Neural cell (in vitro differentiated cells): ENCODE results near the gene SLC19A1. TPM values are rescaled to one million over a fixed set of nuclear protein-coding genes. Genes with fewer than 3 reads are reported as not detected.

Source experiments
- H2AFZ ChIP-seq: fragments of 200-600, 300-800 bp; sonication (generic), shearing (Covaris generic); 2 replicates; pipeline ENCODE4 v1.6.0; 2014; ENCODE audit warnings: low read depth, mild to moderate bottlenecking, antibody characterized with exemption, low read length, moderate library complexity
- H3F3A ChIP-seq: fragments of 200-600 bp; shearing (Covaris generic); 2 replicates; pipeline ENCODE4 v1.6.1; 2016; ENCODE audit warnings: mild to moderate bottlenecking, moderate library complexity, mixed read lengths, antibody characterized with exemption, low read length; ENCODE audit not compliant: insufficient read depth, poor library complexity, severe bottlenecking
- H3K27ac ChIP-seq: fragments of 200-600, 300-800 bp; sonication (generic), shearing (Covaris generic); 2 replicates; pipeline ENCODE4 v1.5.1; 2014; ENCODE audit warnings: mild to moderate bottlenecking, low read length, moderate library complexity
- H3K27me3 ChIP-seq: fragments of 300-800, 200-600 bp; sonication (generic), shearing (Covaris generic); 2 replicates; pipeline ENCODE4 v1.6.0; 2014; ENCODE audit warnings: mild to moderate bottlenecking, low read depth, low read length, moderate library complexity; ENCODE audit not compliant: insufficient read depth
- H3K36me3 ChIP-seq: fragments of 300-800, 200-600 bp; sonication (generic), shearing (Covaris generic); 2 replicates; pipeline ENCODE4 v1.5.1; 2014; ENCODE audit warnings: mild to moderate bottlenecking, antibody characterized with exemption, low read length, moderate library complexity; ENCODE audit not compliant: insufficient read depth
- H3K4me2 ChIP-seq: fragments of 300-800, 200-600 bp; sonication (generic), shearing (Covaris generic); 2 replicates; pipeline ENCODE4 v1.6.0; 2014; ENCODE audit warnings: mild to moderate bottlenecking, low read length
- H3K4me3 ChIP-seq: fragments of 300-800, 200-600 bp; sonication (generic), shearing (Covaris generic); 2 replicates; pipeline ENCODE4 v1.5.1; 2014; ENCODE audit warnings: mild to moderate bottlenecking, low read length, moderate library complexity
- H3K79me2 ChIP-seq: fragments of 200-600 bp; shearing (Covaris generic); replicated peaks from 2 replicates; pipeline ENCODE4 v1.6.0; 2014; ENCODE audit warnings: mild to moderate bottlenecking, low read length, moderate library complexity; ENCODE audit not compliant: insufficient read depth
- H3K9ac ChIP-seq: fragments of 300-800, 200-600 bp; sonication (generic), shearing (Covaris generic); 2 replicates; pipeline ENCODE4 v1.6.1; 2016; ENCODE audit warnings: mild to moderate bottlenecking, low read length, mixed read lengths
- H3K9me2 ChIP-seq: fragments of 200-600 bp; shearing (Covaris generic); 2 replicates; pipeline ENCODE4 v1.6.1; 2016; ENCODE audit warnings: mild to moderate bottlenecking, low read length, mixed read lengths; ENCODE audit not compliant: insufficient read depth
- H3K9me3 ChIP-seq: fragments of 200-600, 300-800 bp; sonication (generic), shearing (Covaris generic); 2 replicates; pipeline ENCODE4 v1.6.1; 2016; ENCODE audit warnings: mild to moderate bottlenecking, mixed run types, low read length, moderate library complexity, mixed read lengths
- H4K20me1 ChIP-seq: fragments of 200-600 bp; shearing (Covaris generic); 2 replicates; pipeline ENCODE4 v1.6.1; 2016; ENCODE audit warnings: mild to moderate bottlenecking, mixed run types; ENCODE audit not compliant: insufficient read depth
- CTCF ChIP-seq: fragments of 450-650 bp; IDR thresholded peaks from 2 replicates; pipeline ENCODE4 v1.5.1; 2014; ENCODE audit warnings: antibody characterized with exemption, mild to moderate bottlenecking, moderate library complexity; ENCODE audit not compliant: poor library complexity, severe bottlenecking
- EP300 ChIP-seq: fragments of 450-650 bp; conservative IDR thresholded peaks from 2 replicates; pipeline ENCODE4 v1.6.1; 2014; ENCODE audit warnings: antibody characterized with exemption, mild to moderate bottlenecking, moderate library complexity; ENCODE audit not compliant: poor library complexity, severe bottlenecking
- EZH2 ChIP-seq: fragments of 200-600, 300-800 bp; shearing (Covaris generic), sonication (generic); IDR thresholded peaks from 2 replicates; pipeline ENCODE4 v1.6.1; 2014; ENCODE audit warnings: antibody characterized with exemption, low read length, borderline replicate concordance, mild to moderate bottlenecking; ENCODE audit not compliant: insufficient read depth, poor library complexity, severe bottlenecking
- MXI1 ChIP-seq: fragments of 450-650 bp; conservative IDR thresholded peaks from 2 replicates; pipeline ENCODE4 v1.6.1; 2014; ENCODE audit warnings: antibody characterized with exemption, mild to moderate bottlenecking; ENCODE audit not compliant: poor library complexity, severe bottlenecking
- POLR2AphosphoS5 ChIP-seq: IDR thresholded peaks from 2 replicates; pipeline ENCODE4 v1.6.1; 2012
- RAD21 ChIP-seq: fragments of 450-650 bp; conservative IDR thresholded peaks from 2 replicates; pipeline ENCODE4 v1.6.1; 2014; ENCODE audit warnings: antibody characterized with exemption, mild to moderate bottlenecking, moderate library complexity
- SMC3 ChIP-seq: fragments of 450-650 bp; conservative IDR thresholded peaks from 2 replicates; pipeline ENCODE4 v1.6.1; 2014; ENCODE audit warnings: antibody characterized with exemption, mild to moderate bottlenecking, moderate library complexity; ENCODE audit not compliant: poor library complexity
- TAF1 ChIP-seq: IDR thresholded peaks from 2 replicates; pipeline ENCODE4 v1.6.1; 2012; ENCODE audit warnings: low read depth
- polyA plus RNA-seq: library from polyadenylated mRNA; depleted of rRNA; stranded (reverse); fragments of >200 nt; gene quantifications from 2 replicates; pipeline ENCODE4 v1.2.3, GENCODE V29; 2014
- TF ChIP-seq, protein P1 (sequence below): IDR thresholded peaks from 2 replicates; pipeline ENCODE4 v1.6.1; 2012; ENCODE audit warnings: borderline replicate concordance

SLC19A1 gene
- polyA plus RNA-seq, 1 donor from 2014 or later = 2.9 TPM

GRCh38 chr21:45450423-45451090 is 91.7 kb downstream of the SLC19A1 start:
- Histone ChIP-seq H3K9me3 (no peaks in the 10 kb centered on the region), H3K27ac (no peak overlapping the region), H3K79me2 (no peaks in the 10 kb centered on the region), H3K9me2 (no peaks in the 10 kb centered on the region), H3K27me3 (no peaks in the 10 kb centered on the region), H2AFZ (no peak overlapping the region), H3K4me3 (no peak overlapping the region), H3K36me3 (no peaks in the 10 kb centered on the region), H4K20me1 (no peaks in the 10 kb centered on the region), H3K4me2 (no peak overlapping the region), H3K9ac (no peak overlapping the region), H3F3A (no peaks in the 10 kb centered on the region)
- no peak for TF ChIP-seq MXI1
- no peak for TF ChIP-seq TAF1
- TF ChIP-seq CTCF = no peak
- no peak for TF ChIP-seq RAD21
- TF ChIP-seq POLR2AphosphoS5 = no peak
- no peak for TF ChIP-seq EZH2
- TF ChIP-seq SMC3 = no peak
- TF ChIP-seq, protein P1, sequence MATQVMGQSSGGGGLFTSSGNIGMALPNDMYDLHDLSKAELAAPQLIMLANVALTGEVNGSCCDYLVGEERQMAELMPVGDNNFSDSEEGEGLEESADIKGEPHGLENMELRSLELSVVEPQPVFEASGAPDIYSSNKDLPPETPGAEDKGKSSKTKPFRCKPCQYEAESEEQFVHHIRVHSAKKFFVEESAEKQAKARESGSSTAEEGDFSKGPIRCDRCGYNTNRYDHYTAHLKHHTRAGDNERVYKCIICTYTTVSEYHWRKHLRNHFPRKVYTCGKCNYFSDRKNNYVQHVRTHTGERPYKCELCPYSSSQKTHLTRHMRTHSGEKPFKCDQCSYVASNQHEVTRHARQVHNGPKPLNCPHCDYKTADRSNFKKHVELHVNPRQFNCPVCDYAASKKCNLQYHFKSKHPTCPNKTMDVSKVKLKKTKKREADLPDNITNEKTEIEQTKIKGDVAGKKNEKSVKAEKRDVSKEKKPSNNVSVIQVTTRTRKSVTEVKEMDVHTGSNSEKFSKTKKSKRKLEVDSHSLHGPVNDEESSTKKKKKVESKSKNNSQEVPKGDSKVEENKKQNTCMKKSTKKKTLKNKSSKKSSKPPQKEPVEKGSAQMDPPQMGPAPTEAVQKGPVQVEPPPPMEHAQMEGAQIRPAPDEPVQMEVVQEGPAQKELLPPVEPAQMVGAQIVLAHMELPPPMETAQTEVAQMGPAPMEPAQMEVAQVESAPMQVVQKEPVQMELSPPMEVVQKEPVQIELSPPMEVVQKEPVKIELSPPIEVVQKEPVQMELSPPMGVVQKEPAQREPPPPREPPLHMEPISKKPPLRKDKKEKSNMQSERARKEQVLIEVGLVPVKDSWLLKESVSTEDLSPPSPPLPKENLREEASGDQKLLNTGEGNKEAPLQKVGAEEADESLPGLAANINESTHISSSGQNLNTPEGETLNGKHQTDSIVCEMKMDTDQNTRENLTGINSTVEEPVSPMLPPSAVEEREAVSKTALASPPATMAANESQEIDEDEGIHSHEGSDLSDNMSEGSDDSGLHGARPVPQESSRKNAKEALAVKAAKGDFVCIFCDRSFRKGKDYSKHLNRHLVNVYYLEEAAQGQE = no peak
- TF ChIP-seq EP300 = no peak

DNA sequence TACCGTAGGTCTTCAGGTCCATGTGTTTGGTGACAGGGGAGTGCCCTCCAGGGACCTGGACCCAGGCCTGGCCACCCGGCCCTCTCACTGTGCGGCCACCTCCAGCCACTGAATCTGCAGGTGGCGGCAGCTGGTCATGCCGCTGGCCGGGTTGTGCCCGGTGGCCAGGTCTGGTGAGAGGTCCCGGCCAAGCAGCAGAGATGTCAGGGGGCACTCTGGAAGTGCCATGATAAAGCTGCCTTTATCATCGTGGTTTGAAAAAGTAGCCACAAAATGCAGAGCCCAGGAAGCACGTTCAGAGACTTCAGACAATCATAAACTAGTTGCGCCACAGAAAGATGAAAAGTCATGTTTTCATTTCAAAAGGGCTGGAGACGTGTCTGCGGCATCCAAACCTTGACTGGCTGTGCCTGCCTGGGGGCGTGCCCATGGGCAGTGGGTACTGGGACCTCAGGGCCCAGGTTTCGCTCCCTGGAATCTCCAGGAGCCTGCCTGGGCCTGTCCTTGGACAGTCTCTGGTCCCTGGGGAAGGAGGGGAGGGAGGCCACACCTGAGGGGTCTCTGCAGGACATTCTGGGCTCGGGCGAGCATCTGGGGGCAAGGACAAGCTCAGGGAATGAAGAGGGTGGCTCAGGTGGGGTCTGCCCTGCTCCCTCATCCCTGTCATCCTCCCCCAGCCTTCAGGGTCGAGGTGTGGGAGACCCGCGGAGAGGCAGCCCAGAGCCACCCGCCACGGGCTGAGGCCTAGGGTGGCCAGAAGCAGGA is 92.4 kb downstream of the SLC19A1 start:
- no peaks in the 10 kb centered on the region for H3K79me2 ChIP-seq
- H3K27me3 ChIP-seq = no peaks in the 10 kb centered on the region
- H3K4me3 ChIP-seq = no peak overlapping the region
- H2AFZ ChIP-seq = no peak overlapping the region
- TF ChIP-seq RAD21 (no peak), POLR2AphosphoS5 (no peak), EP300 (no peak), CTCF (no peak), TAF1 (no peak), SMC3 (no peak), MXI1 (no peak), EZH2 (no peak)
- TF ChIP-seq, protein P1 = no peak
- H3K9me3 ChIP-seq = no peaks in the 10 kb centered on the region
- no peaks in the 10 kb centered on the region for H3F3A ChIP-seq
- H4K20me1 ChIP-seq = no peaks in the 10 kb centered on the region
- no peak overlapping the region for H3K9ac ChIP-seq
- H3K9me2 ChIP-seq = no peaks in the 10 kb centered on the region
- no peak overlapping the region for H3K4me2 ChIP-seq
- no peaks in the 10 kb centered on the region for H3K36me3 ChIP-seq
- H3K27ac ChIP-seq = no peak overlapping the region
